Loucy (cell line): ENCODE measurements around the gene GRP.

Source experiments
- H2AFZ ChIP-seq: fragments of 200-600 bp; sonication (generic); 2 replicates; pipeline ENCODE4 v1.6.0; 2016; ENCODE audit warnings: antibody characterized with exemption, mild to moderate bottlenecking, low read length, moderate library complexity
- H3F3A ChIP-seq: fragments of 200-600 bp; 2 replicates; pipeline ENCODE4 v1.6.0; 2016; ENCODE audit warnings: antibody characterized with exemption, low read depth, mild to moderate bottlenecking
- H3K27me3 ChIP-seq: fragments of 200-600 bp; sonication (generic); 2 replicates; pipeline ENCODE4 v1.6.1; 2014; ENCODE audit warnings: low read length, mild to moderate bottlenecking; ENCODE audit not compliant: insufficient read depth, poor library complexity, severe bottlenecking
- H3K36me3 ChIP-seq: fragments of 200-600 bp; sonication (generic); 2 replicates; pipeline ENCODE4 v1.6.1; 2016; ENCODE audit warnings: low read length; ENCODE audit not compliant: insufficient read depth
- H3K4me1 ChIP-seq: fragments of 200-600 bp; sonication (generic); 2 replicates; pipeline ENCODE4 v1.5.1; 2014; ENCODE audit warnings: low read length, mild to moderate bottlenecking; ENCODE audit not compliant: insufficient read depth, poor library complexity, severe bottlenecking
- H3K4me2 ChIP-seq: fragments of 200-600 bp; sonication (generic); 2 replicates; pipeline ENCODE4 v1.6.0; 2014; ENCODE audit warnings: antibody characterized with exemption, low read length, low read depth, mild to moderate bottlenecking; ENCODE audit not compliant: poor library complexity, severe bottlenecking
- H3K4me3 ChIP-seq: fragments of 200-600 bp; sonication (generic); 2 replicates; pipeline ENCODE4 v1.5.1; 2014; ENCODE audit warnings: low read length, mild to moderate bottlenecking, mixed read lengths; ENCODE audit not compliant: poor library complexity, severe bottlenecking
- H3K79me2 ChIP-seq: fragments of 200-600 bp; sonication (generic); 2 replicates; pipeline ENCODE4 v1.6.1; 2014; ENCODE audit warnings: low read length; ENCODE audit not compliant: insufficient read depth
- H3K9ac ChIP-seq: fragments of 200-600 bp; sonication (generic); 2 replicates; pipeline ENCODE4 v1.6.0; 2014; ENCODE audit warnings: mild to moderate bottlenecking, low read depth, low read length, moderate library complexity; ENCODE audit not compliant: poor library complexity, severe bottlenecking
- H3K9me2 ChIP-seq: fragments of 200-600 bp; sonication (generic); replicated peaks from 2 replicates; pipeline ENCODE4 v1.6.1; 2016; ENCODE audit warnings: low read depth, low read length, mixed read lengths
- H3K9me3 ChIP-seq: fragments of 200-600 bp; sonication (generic); 2 replicates; pipeline ENCODE4 v1.6.1; 2014; ENCODE audit warnings: mild to moderate bottlenecking, antibody characterized with exemption, low read length, low read depth; ENCODE audit not compliant: insufficient read depth
- H4K20me1 ChIP-seq: fragments of 200-600 bp; sonication (generic); 2 replicates; pipeline ENCODE4 v1.6.0; 2014; ENCODE audit warnings: antibody characterized with exemption, low read length, mild to moderate bottlenecking; ENCODE audit not compliant: insufficient read depth, poor library complexity, severe bottlenecking
- EZH2phosphoT487 ChIP-seq: fragments of 200-600 bp; IDR thresholded peaks from 2 replicates; pipeline ENCODE4 v1.6.1; 2018; ENCODE audit warnings: antibody characterized with exemption, mild to moderate bottlenecking, moderate library complexity, borderline replicate concordance
- TF ChIP-seq, protein P1 (sequence below): fragments of 200-600 bp; sonication (generic); conservative IDR thresholded peaks from 2 replicates; pipeline ENCODE4 v1.5.1; 2014; ENCODE audit warnings: mild to moderate bottlenecking, antibody characterized with exemption, low read length

The GRP gene

DNA sequence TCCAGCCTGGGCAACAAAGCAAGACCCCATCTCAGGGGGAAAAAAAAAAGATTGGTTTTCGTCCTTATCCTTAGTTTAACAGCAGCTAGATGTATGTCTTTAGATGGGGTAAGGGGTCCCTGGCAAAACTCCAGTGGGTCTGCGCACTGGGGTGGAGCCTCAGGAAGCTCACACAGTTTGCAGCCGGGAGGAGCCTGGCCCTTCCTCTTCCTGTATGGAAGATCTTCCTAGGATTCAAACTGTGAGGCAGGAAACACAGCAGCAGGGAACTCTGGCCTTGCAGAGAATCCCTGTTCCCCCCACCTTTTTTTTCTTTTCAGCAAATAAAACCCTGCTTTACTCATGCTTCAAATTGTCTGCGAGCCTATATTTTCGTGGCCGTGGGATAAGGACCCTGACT, 12.5 kb upstream of the GRP start:
- TF ChIP-seq, protein P1, sequence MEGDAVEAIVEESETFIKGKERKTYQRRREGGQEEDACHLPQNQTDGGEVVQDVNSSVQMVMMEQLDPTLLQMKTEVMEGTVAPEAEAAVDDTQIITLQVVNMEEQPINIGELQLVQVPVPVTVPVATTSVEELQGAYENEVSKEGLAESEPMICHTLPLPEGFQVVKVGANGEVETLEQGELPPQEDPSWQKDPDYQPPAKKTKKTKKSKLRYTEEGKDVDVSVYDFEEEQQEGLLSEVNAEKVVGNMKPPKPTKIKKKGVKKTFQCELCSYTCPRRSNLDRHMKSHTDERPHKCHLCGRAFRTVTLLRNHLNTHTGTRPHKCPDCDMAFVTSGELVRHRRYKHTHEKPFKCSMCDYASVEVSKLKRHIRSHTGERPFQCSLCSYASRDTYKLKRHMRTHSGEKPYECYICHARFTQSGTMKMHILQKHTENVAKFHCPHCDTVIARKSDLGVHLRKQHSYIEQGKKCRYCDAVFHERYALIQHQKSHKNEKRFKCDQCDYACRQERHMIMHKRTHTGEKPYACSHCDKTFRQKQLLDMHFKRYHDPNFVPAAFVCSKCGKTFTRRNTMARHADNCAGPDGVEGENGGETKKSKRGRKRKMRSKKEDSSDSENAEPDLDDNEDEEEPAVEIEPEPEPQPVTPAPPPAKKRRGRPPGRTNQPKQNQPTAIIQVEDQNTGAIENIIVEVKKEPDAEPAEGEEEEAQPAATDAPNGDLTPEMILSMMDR: no peak
- no peak for TF ChIP-seq EZH2phosphoT487
- no peaks in the 10 kb centered on the region for H3K36me3 ChIP-seq
- H2AFZ ChIP-seq: no peak overlapping the region
- H3K9me3 ChIP-seq: no peaks in the 10 kb centered on the region
- H3K27me3 ChIP-seq: no peaks in the 10 kb centered on the region
- no peak overlapping the region for H3K4me3 ChIP-seq
- no peaks in the 10 kb centered on the region for H3K79me2 ChIP-seq
- H3K4me1 ChIP-seq: no peaks in the 10 kb centered on the region
- no peak overlapping the region for H3K4me2 ChIP-seq
- no peaks in the 10 kb centered on the region for H3K9me2 ChIP-seq
- no peak overlapping the region for H3K9ac ChIP-seq
- H3F3A ChIP-seq: no peaks in the 10 kb centered on the region
- H4K20me1 ChIP-seq: no peaks in the 10 kb centered on the region

DNA sequence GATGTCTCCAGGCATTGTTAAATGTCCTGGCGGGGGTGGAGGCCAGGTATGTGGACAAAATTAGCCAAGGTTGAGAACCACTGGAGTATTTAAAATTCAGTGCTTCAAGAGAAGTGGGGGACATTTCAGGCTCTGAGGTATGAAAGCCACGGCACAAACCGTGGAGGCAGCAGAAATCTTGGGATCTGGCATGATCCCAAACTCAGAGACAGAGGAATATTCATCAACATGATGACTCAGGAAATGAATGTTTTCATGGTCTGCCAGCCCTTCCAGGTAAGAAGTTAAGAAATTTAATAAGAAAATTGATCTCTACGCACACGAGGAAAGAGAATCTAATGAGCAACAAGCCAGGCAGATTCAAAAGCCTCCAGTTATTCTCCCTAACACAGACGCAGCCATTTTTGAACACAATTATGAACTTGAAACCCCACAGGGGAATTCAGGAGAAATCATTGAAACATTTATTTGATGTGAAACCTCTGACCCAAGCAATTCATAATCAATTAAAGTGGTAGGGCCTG, 11.3 kb upstream of the GRP start:
- Histone ChIP-seq H3F3A (no peaks in the 10 kb centered on the region), H3K27me3 (no peaks in the 10 kb centered on the region), H3K4me2 (no peak overlapping the region), H3K36me3 (no peaks in the 10 kb centered on the region), H3K4me1 (no peaks in the 10 kb centered on the region), H2AFZ (no peak overlapping the region), H3K9me2 (no peaks in the 10 kb centered on the region), H3K9me3 (no peaks in the 10 kb centered on the region), H3K79me2 (no peaks in the 10 kb centered on the region), H4K20me1 (no peaks in the 10 kb centered on the region), H3K4me3 (no peak overlapping the region), H3K9ac (no peak overlapping the region)
- TF ChIP-seq EZH2phosphoT487: no peak
- TF ChIP-seq, protein P1: no peak

DNA sequence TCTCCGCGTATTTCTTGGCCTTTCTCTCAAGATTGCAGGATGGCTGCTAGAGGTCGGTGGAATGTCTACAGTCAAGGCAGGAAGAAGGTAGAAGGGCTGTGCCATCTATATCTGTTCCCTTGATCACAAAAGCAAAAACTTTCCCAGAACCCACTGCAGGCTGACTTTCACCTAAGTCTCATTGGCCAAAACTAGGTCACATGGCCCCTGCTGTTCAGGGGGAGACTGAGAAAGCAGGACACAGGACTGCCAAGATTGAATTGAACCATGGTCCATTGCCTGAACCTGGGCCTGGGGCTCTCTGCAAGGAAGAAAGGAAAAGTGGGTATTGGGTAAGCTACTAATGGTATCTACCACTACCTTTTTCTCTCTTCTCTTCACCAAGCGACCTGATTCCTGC, 9.7 kb upstream of the GRP start:
- H3K79me2 ChIP-seq: no peaks in the 10 kb centered on the region
- H3K9me2 ChIP-seq: no peaks in the 10 kb centered on the region
- no peaks in the 10 kb centered on the region for H3K4me1 ChIP-seq
- no peak overlapping the region for H3K4me3 ChIP-seq
- TF ChIP-seq, protein P1: no peak
- no peak for TF ChIP-seq EZH2phosphoT487
- no peak overlapping the region for H3K9ac ChIP-seq
- no peak overlapping the region for H2AFZ ChIP-seq
- no peak overlapping the region for H3K4me2 ChIP-seq
- H3K36me3 ChIP-seq: no peaks in the 10 kb centered on the region
- H3F3A ChIP-seq: no peaks in the 10 kb centered on the region
- H4K20me1 ChIP-seq: no peaks in the 10 kb centered on the region
- H3K9me3 ChIP-seq: no peaks in the 10 kb centered on the region
- H3K27me3 ChIP-seq: no peaks in the 10 kb centered on the region
